Caki2 (cell line): Measurements from ENCODE around the gene EDIL3. TPM values are rescaled to one million over a fixed set of nuclear protein-coding genes. Genes with fewer than 3 reads are reported as not detected.

ENCODE experiments used
- DNase-seq: peaks from one replicate; pipeline ENCODE4 v3.0.0-alpha.2; 2015; ENCODE audit warnings: low read depth
- in situ Hi-C: cut with HindIII; loops from 2 replicates; pipeline ENCODE4 v1.10.0; 2016; ENCODE audit warnings: low sequenced_read_pairs, low pct_unique_long_range_greater_than_20kb, mixed read lengths
- total RNA-seq: library from RNA; depleted of rRNA; stranded (reverse); fragments of >200 nt; shearing (Covaris generic); gene quantifications from 2 replicates; pipeline ENCODE4 v1.2.3, GENCODE V29; 2014; ENCODE audit warnings: low replicate concordance; rRNA removed

Gene EDIL3, protein sequence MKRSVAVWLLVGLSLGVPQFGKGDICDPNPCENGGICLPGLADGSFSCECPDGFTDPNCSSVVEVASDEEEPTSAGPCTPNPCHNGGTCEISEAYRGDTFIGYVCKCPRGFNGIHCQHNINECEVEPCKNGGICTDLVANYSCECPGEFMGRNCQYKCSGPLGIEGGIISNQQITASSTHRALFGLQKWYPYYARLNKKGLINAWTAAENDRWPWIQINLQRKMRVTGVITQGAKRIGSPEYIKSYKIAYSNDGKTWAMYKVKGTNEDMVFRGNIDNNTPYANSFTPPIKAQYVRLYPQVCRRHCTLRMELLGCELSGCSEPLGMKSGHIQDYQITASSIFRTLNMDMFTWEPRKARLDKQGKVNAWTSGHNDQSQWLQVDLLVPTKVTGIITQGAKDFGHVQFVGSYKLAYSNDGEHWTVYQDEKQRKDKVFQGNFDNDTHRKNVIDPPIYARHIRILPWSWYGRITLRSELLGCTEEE
- total RNA-seq = 89.1 and 127 TPM in 2 replicates

DNA sequence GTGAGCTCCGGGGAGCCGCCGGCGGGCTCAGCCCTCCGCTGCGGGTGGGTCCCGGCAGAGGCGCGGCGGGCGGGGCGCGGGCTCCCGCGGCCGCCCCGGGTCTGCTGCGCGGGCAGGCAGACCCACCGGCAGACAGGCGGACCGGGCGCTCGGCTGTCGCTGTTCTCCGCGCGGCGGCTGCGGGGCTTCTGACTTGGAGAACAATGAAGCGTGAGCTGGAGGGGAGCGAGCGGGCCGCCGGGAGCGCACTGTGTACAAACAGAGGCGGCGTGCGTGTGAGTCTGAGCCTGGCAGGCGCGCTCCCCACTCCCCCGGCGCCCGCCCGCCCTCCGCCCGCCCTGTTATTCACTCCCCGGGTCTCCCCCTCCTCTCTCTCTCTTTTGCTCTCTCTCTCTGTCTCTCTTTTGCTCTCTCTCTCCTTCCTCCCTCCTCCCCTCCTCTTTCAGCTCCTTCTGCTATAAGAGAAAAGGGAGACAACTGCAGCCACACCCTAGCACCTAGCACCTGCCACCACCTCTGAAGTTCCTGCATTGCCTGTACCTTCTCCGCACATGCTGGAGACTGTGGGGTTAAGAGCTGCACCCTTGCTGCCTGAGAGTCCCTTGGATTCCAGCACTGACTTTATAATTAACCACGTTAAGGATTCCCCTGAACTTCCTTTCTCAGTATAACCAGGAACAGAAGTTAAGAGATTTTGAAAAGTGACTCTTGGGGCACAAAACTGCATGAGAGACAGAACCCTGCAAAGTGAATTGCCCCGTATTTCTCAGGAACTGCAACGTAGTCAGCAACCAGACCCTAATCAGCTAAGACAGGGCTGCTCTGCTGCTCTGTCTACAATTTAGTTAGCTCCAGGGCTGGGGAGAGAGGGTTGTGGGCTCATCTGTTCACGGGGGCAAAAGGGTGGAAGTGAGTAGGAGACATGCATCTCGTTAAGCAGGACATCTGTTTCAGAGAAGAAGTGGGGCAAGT is at the start of gene EDIL3:
Gene EDIL3, minus strand, starts transcription at position 277 of the 972 bp plus-strand sequence. CDS start 506 bp downstream, outside the sequence.
- DNase-seq = peak; percentile 83
- in situ Hi-C loops = no loop called here

GRCh38 chr5:84433461-84433860 is 48.8 kb upstream of the EDIL3 start:
- DNase-seq = no peak
- in situ Hi-C loops = no loop called here

- in situ Hi-C loops = no loop called here
- no peak for DNase-seq
These were observed 46.4 kb upstream of the EDIL3 start for GRCh38 chr5:84430863-84431663.

- no peak for DNase-seq
- in situ Hi-C loops = no loop called here
These were observed 45.4 kb upstream of the EDIL3 start for GRCh38 chr5:84430079-84430478.

DNA sequence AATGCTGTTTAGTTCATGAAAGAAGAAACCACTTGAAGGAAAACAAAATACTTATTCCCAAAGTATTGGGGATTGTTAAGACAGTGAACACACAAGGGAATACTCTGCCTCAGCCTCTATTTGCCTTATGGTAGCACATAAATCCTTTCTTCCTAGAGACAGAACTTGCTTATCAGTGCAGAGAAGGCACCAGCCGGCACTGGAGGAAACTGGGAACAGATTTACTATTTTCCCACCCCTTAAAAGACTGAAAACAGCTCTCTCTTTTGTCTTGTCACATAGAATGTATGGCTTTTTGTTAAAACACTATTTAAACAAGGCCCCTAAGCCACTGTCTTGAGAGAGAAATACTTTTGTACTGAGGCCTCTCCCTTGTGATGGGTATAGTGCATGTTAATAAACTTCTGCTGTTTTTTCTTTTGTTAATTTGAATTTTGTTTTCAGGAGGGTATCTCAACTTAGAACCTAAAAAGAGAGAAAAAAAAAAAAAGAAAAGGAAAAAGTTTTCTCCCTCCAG is 40.7 kb upstream of the EDIL3 start:
- in situ Hi-C loops = no loop called here
- no peak for DNase-seq

DNA sequence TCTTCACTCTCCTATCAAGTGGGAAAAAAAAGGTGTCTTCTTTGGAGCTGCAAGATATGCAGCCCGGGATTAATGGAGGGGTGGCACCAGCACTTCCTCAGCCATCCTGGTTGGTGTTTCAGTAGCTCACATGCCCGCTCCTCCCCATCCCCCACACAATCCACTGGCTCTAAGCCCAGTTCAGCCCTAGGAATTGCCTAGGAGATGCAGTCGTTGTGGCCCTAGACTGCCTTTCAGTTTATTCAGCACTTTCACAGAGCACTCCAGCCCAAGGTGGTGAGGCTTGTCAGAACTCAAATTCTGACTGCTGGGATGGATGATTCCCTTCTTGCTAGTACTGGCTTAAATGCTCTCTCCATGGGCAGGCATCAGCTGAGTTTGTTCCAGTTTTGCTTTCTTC is 35.1 kb upstream of the EDIL3 start:
- in situ Hi-C loops = no loop called here
- DNase-seq = no peak

DNA sequence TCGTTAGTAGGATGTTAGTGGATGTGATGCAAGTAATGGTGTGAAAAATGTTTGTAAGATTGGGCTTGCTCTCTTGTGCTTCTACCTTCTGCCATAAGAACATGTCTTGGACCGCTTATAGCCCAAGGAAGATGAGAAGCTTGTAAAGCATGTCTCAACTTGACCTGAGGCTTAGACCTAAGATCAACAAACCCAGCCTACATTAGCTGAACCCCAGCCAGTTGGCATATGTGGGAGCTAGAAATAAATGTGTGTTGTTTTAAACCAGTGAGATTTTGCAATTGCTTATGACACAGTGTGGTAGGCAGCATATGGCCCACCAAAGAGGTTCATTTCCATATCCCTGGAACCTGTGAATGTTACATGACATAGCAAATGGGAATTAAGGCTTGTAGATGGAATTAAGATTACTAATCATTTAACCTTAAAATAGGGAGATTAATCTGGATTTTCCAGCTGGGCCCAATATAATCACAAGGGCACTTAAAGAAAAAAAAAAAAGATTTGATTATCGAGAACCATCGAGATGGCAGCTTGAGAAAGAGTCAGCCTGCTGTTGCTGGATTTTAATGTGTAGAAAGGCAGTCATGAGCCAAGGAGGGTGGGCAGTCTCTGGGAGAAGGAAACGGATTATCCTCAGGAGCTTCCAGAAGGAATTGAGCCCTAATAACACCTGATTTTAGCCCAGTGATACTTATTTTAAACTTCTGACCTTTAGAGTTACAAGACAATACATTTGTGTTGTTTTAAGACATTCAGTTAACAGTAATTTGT is 27.3 kb upstream of the EDIL3 start:
- DNase-seq = no peak
- in situ Hi-C loops = no loop called here

DNA sequence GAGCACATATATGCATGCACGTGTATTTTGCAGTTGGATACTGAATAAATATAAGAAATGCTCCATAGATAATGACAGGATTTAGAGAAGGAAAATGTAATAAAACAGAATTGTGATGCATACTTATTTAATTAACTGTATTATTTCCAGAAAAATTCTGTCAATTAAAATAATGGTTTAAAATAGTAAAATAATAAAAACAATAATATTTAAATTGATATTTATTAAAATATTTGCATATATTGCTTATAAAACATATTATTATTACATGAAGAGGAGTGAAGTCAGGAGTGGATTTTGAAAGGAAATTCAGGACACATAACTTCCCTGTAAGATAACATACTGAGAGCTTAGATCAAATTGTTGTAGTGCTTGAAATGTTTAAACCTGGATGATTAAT is 21.4 kb upstream of the EDIL3 start:
- in situ Hi-C loops = no loop called here
- no peak for DNase-seq

DNA sequence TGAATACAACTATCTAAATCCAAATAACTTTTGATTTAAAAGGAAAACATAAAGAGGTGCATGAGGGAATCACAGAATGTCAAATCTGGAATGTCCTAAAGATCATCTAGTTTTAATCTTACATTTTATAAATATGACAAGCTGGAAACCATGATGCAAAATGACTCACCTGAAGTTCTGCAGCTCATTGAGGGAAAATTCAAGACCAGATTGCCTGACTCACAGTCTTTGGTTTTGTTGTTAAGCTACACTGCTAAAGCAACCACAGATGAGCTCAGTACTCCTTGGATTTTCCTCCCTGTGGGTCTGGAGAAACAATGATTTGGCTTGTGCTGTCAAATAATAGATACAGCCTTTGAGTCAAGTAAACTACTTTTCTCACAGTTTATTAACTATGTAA is 19.1 kb upstream of the EDIL3 start:
- peak; percentile 74 for DNase-seq

DNA sequence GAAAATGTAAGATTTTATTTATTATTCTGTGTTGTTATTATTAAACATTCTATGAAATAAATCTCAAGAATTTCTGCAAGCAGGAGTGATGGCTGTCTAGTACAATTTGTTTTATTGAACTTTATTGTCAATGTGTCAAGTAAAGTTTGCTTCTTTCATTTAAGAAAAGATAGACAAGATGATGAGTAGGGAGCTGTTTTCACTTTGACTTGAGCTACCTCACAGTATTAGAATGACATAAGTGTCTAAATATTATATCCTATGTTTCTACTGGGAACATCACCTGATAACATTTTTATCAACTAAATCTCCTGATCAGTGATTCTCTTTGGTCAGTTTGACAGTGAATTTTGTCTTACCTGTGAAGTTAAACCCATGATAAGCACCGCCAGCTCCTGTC is 12.7 kb upstream of the EDIL3 start:
- in situ Hi-C loops = no loop called here

More for the DNA sequence above, 19.1 kb upstream of the EDIL3 start:
- in situ Hi-C loops = no loop called here

GRCh38 chr5:84393969-84394368 is 9.3 kb upstream of the EDIL3 start:
- peak; percentile 96 for DNase-seq
- in situ Hi-C loops = no loop called here

More for the DNA sequence above, 12.7 kb upstream of the EDIL3 start:
- DNase-seq = no peak

- in situ Hi-C loops = no loop called here
- DNase-seq = no peak
These were observed 8.2 kb upstream of the EDIL3 start for GRCh38 chr5:84392836-84393235.

- peak; percentile 53 for DNase-seq
- in situ Hi-C loops = no loop called here
These were observed 1.0 kb upstream of the EDIL3 start for GRCh38 chr5:84385705-84386104.

DNA sequence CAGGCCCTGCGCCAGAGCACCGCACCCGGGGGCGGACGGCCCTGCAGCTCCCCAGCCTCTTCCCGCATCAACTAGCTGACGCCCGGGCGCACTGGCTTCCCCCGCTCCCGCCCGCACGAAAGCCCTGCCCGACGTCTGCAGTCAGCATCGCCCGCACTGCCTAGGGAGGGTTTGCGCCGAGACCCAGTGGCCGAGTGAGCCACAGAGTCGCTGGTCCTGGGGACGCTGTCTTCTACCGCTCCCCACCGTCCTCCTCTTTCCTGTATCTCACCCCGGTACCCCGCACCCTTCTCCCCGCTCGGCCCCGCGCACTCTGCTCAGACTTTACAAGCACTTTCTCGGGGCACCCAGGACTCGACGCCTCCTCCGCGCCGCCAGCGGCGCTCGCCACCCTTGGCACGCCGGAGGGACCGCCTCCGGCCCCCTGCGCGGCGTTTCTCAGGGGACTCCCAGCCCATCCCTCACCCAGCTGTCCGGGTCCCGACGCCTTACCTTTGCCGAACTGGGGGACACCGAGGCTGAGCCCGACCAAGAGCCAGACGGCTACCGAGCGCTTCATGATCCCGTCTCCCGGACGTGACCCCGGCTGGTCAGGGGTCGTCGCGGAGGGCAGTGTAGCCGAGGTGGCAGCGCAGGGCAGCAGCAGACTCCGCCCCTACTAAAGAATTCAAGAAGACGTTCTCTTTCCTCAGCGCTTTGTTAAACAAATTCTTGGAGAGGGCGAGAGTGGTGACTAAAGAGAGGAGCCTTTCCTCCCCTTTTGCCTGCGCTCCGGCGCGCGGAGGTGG is 670 bp downstream of the EDIL3 start:
- in situ Hi-C loops = no loop called here
- peak; percentile 79 for DNase-seq

DNA sequence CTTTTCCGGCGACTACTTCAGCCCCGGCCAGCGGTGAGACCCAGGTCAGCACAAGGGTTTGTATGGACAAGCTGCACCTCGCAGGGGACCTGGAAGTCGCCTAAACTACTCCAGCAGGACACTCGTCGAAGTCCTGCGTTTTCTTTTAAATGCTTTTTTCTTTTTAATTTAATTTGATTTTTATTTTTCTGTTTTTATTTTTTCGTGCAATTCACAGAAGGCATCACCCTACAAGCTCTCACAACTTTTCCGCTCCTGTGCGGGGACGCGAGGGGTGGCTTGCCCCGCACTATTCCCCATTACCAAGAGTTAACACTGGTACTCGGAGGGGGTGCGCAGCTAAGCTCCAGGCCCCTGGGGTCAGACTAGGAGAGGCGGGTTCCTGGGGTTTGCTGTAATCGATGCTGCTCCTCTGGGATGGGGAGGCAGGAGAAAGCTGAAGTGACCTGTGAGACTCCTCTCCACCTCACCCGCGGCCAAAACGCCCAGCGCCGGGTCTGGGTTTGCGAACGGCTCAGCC is 1.3 kb downstream of the EDIL3 start:
- no peak for DNase-seq

More for the DNA sequence above, 1.3 kb downstream of the EDIL3 start:
- in situ Hi-C loops = no loop called here
